ENCODE measurements around the gene FRAT2.
"Not testable (repeated sequence)": the region's sequence is repeated elsewhere in the genome, so short reads cannot be mapped to it uniquely, and the experiment has no call there.

Gene FRAT2

DNA sequence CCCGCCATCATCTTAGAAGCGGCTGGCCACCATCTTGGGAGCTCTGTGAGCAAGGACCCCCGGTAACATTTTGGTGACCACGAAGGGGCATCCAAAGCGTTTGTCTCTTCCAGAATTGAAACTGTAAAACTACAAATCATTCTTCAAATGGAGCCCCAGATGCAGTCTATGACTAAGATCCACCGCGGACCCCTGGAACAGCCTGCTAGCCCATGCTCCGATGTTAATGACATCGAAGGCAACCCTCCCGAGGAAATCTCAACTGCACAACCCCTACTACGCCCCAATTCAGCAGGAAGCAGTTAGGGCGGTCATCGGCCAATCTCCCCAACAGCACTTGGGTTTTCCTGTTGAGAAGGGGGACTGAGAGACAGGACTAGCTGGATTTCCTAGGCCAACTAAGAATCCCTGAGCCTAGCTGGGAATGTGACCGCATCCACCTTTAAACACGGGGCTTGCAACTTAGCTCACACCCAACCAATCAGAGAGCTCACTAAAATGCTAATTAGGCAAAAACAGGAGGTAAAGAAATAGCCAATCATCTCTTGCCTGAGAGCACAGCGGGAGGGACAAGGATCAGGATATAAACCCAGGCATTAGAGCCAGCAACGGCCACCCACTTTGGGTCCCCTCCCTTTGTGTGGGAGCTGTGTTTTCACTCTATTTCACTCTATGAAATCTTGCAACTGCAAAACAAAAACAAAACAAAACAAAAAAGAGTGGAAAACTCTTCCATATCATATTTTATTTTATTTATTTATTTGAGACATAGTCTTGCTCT lies 43.8 kb downstream of the FRAT2 start:
- not testable (repeated sequence) for ATAC-seq

DNA sequence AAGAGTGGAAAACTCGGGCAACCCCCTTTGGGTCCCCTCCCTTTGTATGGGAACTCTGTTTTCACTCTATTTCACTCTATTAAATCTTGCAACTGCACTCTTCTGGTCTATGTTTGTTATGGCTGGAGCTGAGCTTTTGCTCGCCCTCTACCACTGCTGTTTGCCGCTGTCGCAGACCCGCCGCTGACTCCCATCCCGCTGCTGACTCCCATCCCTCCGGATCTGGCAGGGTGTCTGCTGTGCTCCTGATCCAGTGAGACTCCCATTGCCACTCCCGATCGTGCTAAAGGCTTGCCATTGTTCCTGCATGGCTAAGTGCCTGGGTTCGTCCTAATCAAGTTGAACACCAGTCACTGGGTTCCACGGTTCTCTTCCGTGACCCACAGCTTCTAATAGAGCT lies 44.5 kb downstream of the FRAT2 start:
- ATAC-seq, result not testable (repeated sequence)

All from activated CD4-positive, CD25-positive, alpha-beta regulatory T cell treated with anti-CD3 and anti-CD28 coated beads, Interleukin-2, amount 50 U/mL, for 24 hours (primary cell).